ENCODE measurements around the gene PREX1. TPM values are rescaled to one million over a fixed set of nuclear protein-coding genes. Genes with fewer than 3 reads are reported as not detected.
"Not testable (repeated sequence)": the region's sequence is repeated elsewhere in the genome, so short reads cannot be mapped to it uniquely, and the experiment has no call there.

The PREX1 gene
- 10 to 100 TPM; 28.8 to 31.4 (median 29.5) TPM for total RNA-seq

GRCh38 chr20:48827855-48828733, at the start of gene PREX1:
TSS of gene PREX1 (minus strand) at chr20:48827999. CDS start at chr20:48827860, 139 bp downstream.
- ATAC-seq, result peak; percentile 49 to 57
- Mint-ChIP-seq H3K36me3 (ENCODE audit: insufficient read depth) (no peaks in the 10 kb centered on the region), H3K27me3 (ENCODE audit: low read depth) (no peaks in the 10 kb centered on the region), H3K9me3 (no peaks in the 10 kb centered on the region), H3K4me3 (peak within 1 kb of the TSS; percentile 95), H3K4me1 (ENCODE audit: low read depth) (peaks cover 42% of the 10 kb centered on the region)
- peak; percentile 79 for DNase-seq

GRCh38 chr20:48877304-48877703, 49.5 kb upstream of the PREX1 start:
- Mint-ChIP-seq H3K27me3 (ENCODE audit: low read depth) (no peaks in the 10 kb centered on the region), H3K4me1 (ENCODE audit: low read depth) (peaks cover 11% of the 10 kb centered on the region), H3K9me3 (no peaks in the 10 kb centered on the region), H3K36me3 (ENCODE audit: insufficient read depth) (no peaks in the 10 kb centered on the region), H3K4me3 (no peak overlapping the region)
- DNase-seq (no peak), ATAC-seq (no peak)

GRCh38 chr20:48875914-48876240, 48.1 kb upstream of the PREX1 start:
- Mint-ChIP-seq H3K4me1 (ENCODE audit: low read depth) (peaks cover 13% of the 10 kb centered on the region), H3K4me3 (no peak overlapping the region), H3K36me3 (ENCODE audit: insufficient read depth) (no peaks in the 10 kb centered on the region)

GRCh38 chr20:48875233-48875913, 47.6 kb upstream of the PREX1 start:
- Mint-ChIP-seq H3K9me3 (no peaks in the 10 kb centered on the region), H3K36me3 (ENCODE audit: insufficient read depth) (no peaks in the 10 kb centered on the region), H3K4me3 (no peak overlapping the region), H3K4me1 (ENCODE audit: low read depth) (peaks cover 13% of the 10 kb centered on the region), H3K27me3 (ENCODE audit: low read depth) (no peaks in the 10 kb centered on the region)
- DNase-seq (no peak), ATAC-seq (no peak)

More at GRCh38 chr20:48875914-48876240, 48.1 kb upstream of the PREX1 start:
- ATAC-seq (no peak), DNase-seq (no peak)
- Mint-ChIP-seq H3K9me3 (no peaks in the 10 kb centered on the region), H3K27me3 (ENCODE audit: low read depth) (no peaks in the 10 kb centered on the region)

- not testable (repeated sequence) for ATAC-seq; DNase-seq; H3K36me3 Mint-ChIP-seq (ENCODE audit: insufficient read depth); H3K9me3 Mint-ChIP-seq; H3K27me3 Mint-ChIP-seq (ENCODE audit: low read depth); H3K4me3 Mint-ChIP-seq
- H3K4me1 Mint-ChIP-seq (ENCODE audit: low read depth), result peaks cover 11% of the 10 kb centered on the region
Observed at GRCh38 chr20:48869442-48869841, 41.6 kb upstream of the PREX1 start.

GRCh38 chr20:48866936-48867335, 39.1 kb upstream of the PREX1 start:
- ATAC-seq (no peak), DNase-seq (no peak)
- Mint-ChIP-seq H3K4me1 (ENCODE audit: low read depth) (peaks cover 2% of the 10 kb centered on the region), H3K9me3 (no peaks in the 10 kb centered on the region), H3K27me3 (ENCODE audit: low read depth) (no peaks in the 10 kb centered on the region), H3K36me3 (ENCODE audit: insufficient read depth) (no peaks in the 10 kb centered on the region), H3K4me3 (no peak overlapping the region)

- Mint-ChIP-seq H3K4me1 (ENCODE audit: low read depth) (peaks cover 6% of the 10 kb centered on the region), H3K4me3 (no peak overlapping the region), H3K27me3 (ENCODE audit: low read depth) (no peaks in the 10 kb centered on the region), H3K9me3 (no peaks in the 10 kb centered on the region), H3K36me3 (ENCODE audit: insufficient read depth) (no peaks in the 10 kb centered on the region)
- ATAC-seq, result no peak
- no peak for DNase-seq
Observed at GRCh38 chr20:48864738-48865318, 37.0 kb upstream of the PREX1 start.

GRCh38 chr20:48864254-48864653, 36.5 kb upstream of the PREX1 start:
- Mint-ChIP-seq H3K9me3 (no peaks in the 10 kb centered on the region), H3K27me3 (ENCODE audit: low read depth) (no peaks in the 10 kb centered on the region), H3K4me1 (ENCODE audit: low read depth) (peaks cover 6% of the 10 kb centered on the region), H3K4me3 (no peak overlapping the region), H3K36me3 (ENCODE audit: insufficient read depth) (no peaks in the 10 kb centered on the region)
- no peak for DNase-seq
- ATAC-seq, result no peak

GRCh38 chr20:48862279-48862678, 34.5 kb upstream of the PREX1 start:
- no peak for ATAC-seq
- no peak for DNase-seq
- Mint-ChIP-seq H3K36me3 (ENCODE audit: insufficient read depth) (no peaks in the 10 kb centered on the region), H3K27me3 (ENCODE audit: low read depth) (no peaks in the 10 kb centered on the region), H3K4me1 (ENCODE audit: low read depth) (peaks cover 6% of the 10 kb centered on the region), H3K9me3 (no peaks in the 10 kb centered on the region), H3K4me3 (no peak overlapping the region)

- ATAC-seq, result no peak
- no peaks in the 10 kb centered on the region for H3K36me3 Mint-ChIP-seq (ENCODE audit: insufficient read depth)
- no peaks in the 10 kb centered on the region for H3K27me3 Mint-ChIP-seq (ENCODE audit: low read depth)
- no peak for DNase-seq
- H3K4me1 Mint-ChIP-seq (ENCODE audit: low read depth), result peaks cover 6% of the 10 kb centered on the region
- no peaks in the 10 kb centered on the region for H3K9me3 Mint-ChIP-seq
- no peak overlapping the region for H3K4me3 Mint-ChIP-seq
Observed at GRCh38 chr20:48861444-48861843, 33.6 kb upstream of the PREX1 start.

- Mint-ChIP-seq H3K27me3 (ENCODE audit: low read depth) (no peaks in the 10 kb centered on the region), H3K4me3 (no peak overlapping the region), H3K9me3 (no peaks in the 10 kb centered on the region), H3K4me1 (ENCODE audit: low read depth) (peaks cover 6% of the 10 kb centered on the region), H3K36me3 (ENCODE audit: insufficient read depth) (no peaks in the 10 kb centered on the region)
- DNase-seq, result no peak
- ATAC-seq, result no peak
Observed at GRCh38 chr20:48858075-48858790, 30.4 kb upstream of the PREX1 start.

- Mint-ChIP-seq H3K4me3 (no peak overlapping the region), H3K27me3 (ENCODE audit: low read depth) (peaks cover 2% of the 10 kb centered on the region), H3K4me1 (ENCODE audit: low read depth) (peaks cover 3% of the 10 kb centered on the region), H3K9me3 (no peaks in the 10 kb centered on the region), H3K36me3 (ENCODE audit: insufficient read depth) (no peaks in the 10 kb centered on the region)
- ATAC-seq, result no peak
- DNase-seq, result no peak
Observed at GRCh38 chr20:48856130-48856529, 28.3 kb upstream of the PREX1 start.

- DNase-seq, result no peak
- H3K4me3 Mint-ChIP-seq, result no peak overlapping the region
- no peaks in the 10 kb centered on the region for H3K36me3 Mint-ChIP-seq (ENCODE audit: insufficient read depth)
- no peak for ATAC-seq
- H3K4me1 Mint-ChIP-seq (ENCODE audit: low read depth), result no peaks in the 10 kb centered on the region
- peaks cover 2% of the 10 kb centered on the region for H3K27me3 Mint-ChIP-seq (ENCODE audit: low read depth)
- H3K9me3 Mint-ChIP-seq, result no peaks in the 10 kb centered on the region
Observed at GRCh38 chr20:48855046-48855445, 27.2 kb upstream of the PREX1 start.

GRCh38 chr20:48852609-48853008, 24.8 kb upstream of the PREX1 start:
- DNase-seq, result no peak
- ATAC-seq, result no peak
- peaks cover 3% of the 10 kb centered on the region for H3K4me1 Mint-ChIP-seq (ENCODE audit: low read depth)
- H3K9me3 Mint-ChIP-seq, result no peaks in the 10 kb centered on the region
- peaks cover 2% of the 10 kb centered on the region for H3K27me3 Mint-ChIP-seq (ENCODE audit: low read depth)
- H3K36me3 Mint-ChIP-seq (ENCODE audit: insufficient read depth), result no peaks in the 10 kb centered on the region
- no peak overlapping the region for H3K4me3 Mint-ChIP-seq

Data from activated T-cell treated with anti-CD3 and anti-CD28 coated beads, Interleukin-2, amount 50 U/mL, for 4 hours (primary cell).